ENCODE results near the gene GPR183.

Gene GPR183, protein sequence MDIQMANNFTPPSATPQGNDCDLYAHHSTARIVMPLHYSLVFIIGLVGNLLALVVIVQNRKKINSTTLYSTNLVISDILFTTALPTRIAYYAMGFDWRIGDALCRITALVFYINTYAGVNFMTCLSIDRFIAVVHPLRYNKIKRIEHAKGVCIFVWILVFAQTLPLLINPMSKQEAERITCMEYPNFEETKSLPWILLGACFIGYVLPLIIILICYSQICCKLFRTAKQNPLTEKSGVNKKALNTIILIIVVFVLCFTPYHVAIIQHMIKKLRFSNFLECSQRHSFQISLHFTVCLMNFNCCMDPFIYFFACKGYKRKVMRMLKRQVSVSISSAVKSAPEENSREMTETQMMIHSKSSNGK

DNA sequence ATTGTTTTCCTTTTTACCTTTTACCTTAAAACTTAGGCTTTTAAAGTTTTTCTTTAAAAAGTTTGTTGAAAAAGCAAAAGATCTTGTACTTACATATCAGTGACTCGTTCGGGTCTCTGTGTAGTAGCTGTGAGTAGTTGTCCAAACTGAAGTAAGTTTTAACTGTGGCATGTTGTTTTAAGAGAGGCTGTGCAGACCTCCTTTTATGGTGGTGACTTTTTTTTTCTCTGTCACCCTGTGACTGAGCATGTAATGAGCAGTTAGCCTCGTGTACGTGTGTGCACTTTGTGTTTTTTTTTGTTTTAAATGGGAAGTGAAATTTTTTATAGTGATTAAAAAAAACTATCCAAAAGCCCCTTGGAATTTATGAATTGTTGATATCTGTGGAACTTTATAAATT, at the start of gene GPR183:
TSS of gene GPR183 (minus strand) at position 153 of the 400 bp plus-strand sequence. CDS start 11,254 bp downstream, outside the sequence.
- no peak for DNase-seq

DNA sequence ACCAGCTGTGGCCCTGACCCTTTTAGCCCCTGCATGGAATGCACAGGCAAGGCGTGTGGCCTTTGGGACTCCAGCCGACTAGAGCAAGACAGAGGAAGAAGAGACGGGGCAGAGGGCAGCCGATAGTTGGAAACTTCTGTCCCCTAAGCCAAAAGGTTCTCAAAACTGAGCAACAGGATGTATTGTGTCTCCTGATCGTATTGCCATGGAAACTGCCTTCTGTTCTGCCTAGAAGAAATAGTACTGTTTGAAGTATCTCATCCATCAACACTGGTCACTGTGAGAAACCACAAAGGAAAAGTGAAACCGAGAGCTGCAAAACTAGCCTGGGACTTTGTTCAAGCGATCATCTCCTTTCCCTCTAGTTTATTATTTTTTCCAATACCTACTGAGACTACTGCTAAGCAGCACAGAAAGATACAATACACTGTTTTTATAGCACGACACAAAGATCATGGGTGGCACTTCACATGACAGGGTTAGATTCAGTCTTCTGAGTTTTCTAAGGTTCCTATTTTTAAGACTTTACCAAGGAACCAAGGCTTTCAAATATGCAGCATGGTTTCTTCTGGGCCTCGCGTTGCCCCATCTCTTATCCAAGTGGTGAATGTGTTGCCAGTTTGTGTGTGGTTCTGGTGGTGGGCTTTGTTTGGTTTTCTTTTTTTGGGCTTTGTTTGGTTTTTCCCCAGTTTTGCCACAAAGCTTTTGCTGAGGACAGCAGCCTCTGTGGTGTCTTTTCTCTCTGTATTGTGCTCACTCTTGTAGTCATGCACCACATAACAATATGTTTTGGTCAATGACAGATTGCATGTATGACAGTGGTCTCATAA, 49.3 kb upstream of the GPR183 start:
- no peak for DNase-seq

DNA sequence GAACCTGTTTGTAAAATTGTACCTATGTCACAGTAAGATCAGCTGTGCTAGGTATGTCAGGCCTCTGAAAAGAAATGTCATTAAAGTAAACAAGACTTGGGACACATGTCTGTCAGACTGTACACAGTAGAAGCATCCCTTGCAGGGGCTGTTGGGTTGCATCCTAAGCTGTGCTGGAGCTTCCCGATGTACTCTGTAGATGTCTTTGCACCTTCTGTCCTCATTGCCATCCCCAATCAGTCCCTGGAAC, 48.7 kb upstream of the GPR183 start:
- no peak for DNase-seq

DNA sequence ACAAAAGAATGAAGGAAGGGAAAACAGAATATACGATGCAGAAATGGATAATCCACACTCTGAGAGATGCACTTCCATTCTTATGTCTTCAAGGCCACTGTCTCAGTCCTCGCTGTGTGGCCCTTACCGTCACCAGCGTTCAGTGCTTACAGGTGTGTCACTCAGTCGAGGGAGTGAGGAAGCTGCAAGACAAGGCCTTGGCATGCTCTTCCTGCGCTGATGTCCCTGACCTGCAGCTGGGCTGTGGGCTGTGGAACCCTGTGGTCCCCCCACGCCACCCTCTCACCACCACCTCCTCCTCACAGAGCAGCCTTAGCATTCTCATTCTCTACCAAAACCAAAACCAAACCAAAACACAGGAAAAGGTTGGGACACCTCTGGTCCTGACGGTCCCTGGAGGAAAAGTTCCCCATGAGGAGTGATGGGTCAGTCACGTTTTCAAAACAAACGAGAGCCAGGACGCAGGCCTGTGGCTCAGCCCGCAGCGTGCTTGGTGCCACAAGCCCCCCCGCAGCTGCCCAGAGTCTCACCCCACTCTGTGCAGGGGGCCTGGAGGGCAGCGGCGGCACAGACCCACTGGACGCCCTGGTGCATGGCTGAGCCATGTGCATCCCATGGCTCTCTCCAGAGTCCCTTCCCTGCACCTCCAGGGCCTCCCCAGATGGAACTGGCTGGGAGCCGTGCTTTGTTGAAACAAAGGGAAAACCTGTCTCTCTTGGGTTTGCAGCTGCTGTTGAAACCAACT, 48.2 kb upstream of the GPR183 start:
- DNase-seq: no peak

DNA sequence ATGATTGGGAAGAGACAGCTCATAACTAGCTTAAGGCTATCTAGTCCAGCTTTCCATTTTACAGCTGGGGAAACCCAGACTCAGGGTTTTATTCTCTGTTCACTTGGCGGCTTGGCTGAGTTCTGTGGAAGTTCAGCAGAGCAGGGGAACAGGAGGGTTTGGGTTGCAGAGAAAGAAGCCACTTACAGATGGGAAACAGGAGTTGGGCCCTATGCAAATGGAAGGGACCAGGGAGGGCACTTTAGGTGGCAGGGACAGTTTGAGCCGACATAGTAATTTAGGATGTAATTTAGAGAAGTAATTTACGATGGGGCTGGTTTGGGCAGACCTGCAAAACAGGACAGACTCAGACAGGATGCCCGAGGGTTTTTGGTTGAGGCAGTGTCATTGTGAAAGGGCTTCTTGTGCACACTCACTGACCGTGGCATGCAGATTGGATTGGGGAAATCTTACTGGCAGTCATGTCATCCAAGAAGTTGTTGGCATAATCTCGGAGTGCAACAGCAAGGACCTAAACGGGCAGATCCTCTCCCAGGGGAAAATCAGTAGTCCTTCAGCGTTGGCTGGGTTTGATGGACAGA, 47.3 kb upstream of the GPR183 start:
- DNase-seq: peak; percentile 47

DNA sequence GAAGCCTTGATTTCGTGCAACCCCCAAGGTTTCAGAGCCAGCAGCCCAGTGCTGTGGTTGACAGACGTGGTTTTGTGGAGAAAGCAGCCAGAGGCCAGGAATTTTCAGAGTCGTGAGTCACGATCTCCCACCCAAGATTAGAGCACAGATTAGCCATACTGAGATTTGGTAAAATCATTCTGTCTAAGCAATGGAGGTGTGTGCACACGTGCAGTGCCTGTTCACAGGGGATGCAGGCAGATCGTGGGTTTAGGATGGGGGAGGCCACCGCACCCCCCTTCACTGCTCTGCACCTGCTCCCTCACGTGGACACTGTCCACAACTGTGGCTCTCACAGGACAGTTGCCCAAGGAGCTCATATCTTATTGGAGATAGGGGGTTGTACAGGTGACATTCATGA, 46.6 kb upstream of the GPR183 start:
- peak; percentile 59 for DNase-seq

DNA sequence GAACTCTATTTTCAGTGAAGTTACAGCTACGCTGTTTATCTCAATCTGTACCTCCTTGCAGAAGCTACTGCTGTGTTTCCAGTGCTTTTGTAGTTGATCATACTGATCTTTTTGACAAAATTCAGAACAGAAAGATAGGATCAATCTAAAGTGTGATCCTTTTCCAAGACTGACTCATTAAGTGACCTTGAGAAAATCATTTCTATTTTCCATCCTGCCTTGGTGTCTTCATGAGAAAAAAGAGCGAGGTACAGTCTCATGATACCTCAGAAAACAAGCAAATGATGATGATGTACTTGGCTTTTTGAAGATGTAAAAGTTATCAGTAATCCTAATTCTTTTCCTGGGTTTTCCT, 46.0 kb upstream of the GPR183 start:
- no peak for DNase-seq

DNA sequence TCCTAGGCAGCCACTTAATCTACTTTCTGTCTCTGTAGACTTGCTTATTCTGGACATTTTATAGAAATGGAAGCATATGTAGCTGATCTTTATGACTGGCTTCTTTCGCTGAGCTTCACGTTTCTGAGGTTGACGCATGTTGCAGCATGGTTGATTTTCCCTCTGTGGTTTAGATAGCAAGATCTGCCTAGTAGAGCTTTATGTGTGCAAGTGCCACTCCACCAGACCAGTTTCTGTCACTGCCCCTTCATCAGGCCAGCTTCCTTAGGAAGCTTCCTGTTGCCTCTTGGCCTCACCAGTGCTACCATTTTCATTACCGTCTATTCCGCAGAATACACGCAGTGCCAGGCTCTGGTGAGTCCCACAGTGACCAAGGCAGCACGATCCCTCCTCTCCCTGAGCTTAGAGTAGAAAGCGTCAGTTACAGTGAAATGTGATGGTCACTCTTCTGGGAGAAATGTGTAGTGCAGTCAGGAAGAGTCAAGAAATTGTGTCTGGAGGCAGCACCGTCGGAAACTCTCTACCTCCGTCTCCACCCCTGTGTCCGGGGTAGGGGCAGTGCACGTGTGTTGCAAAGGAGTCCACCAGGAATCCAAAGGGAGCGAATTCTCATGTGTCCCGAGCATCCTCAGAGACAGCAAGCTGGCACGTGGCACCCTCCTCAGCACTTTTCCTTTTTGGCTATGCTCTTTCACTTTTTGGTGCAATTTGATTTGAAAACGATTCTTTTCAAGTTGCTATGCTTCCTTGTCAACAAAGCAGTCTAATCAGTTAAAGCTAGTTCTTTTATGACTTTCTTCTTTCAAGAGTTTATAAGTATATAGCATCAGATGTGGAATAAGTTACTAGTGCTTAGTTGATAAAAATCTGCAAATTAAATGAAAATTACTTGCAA, 45.4 kb upstream of the GPR183 start:
- peak; percentile 59 for DNase-seq

DNA sequence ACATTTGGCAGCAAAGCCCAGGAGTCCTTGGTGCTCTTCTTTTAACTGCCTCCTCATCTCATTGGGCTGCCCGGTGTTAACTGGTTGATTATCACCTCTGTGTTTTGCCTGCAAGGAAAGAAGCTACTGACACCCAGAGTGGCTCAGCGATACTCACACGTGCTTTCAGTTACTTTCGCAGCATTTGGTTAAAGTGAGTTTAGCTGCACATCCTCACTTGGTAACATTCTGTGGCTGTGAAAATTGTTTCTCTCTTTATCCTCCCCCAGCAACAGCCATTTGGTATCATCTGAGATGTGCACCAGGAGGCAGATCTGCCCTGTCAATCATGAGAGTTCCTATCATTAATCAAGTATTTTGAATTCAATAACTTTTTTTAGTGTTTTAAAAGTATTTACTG, 44.6 kb upstream of the GPR183 start:
- DNase-seq: peak; percentile 51

DNA sequence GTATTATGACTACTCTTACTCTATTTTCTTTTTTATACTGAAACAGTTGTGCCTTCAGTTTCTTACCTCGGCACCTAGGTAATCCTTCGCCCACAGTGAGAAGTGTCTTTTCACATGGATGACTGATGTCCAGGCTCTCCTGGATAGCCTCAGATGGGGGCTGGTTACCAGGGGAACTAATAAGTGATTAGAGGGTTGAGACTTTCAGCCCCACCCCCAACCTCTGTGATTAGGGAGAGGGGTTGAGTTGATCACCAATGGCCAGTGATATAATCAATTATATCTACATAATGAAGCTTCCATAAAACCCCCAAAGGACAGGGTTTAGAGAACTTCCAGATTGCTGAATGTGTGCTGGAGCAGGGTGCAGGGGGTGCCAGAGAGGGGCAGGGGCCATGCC, 43.0 kb upstream of the GPR183 start:
- DNase-seq: no peak

DNA sequence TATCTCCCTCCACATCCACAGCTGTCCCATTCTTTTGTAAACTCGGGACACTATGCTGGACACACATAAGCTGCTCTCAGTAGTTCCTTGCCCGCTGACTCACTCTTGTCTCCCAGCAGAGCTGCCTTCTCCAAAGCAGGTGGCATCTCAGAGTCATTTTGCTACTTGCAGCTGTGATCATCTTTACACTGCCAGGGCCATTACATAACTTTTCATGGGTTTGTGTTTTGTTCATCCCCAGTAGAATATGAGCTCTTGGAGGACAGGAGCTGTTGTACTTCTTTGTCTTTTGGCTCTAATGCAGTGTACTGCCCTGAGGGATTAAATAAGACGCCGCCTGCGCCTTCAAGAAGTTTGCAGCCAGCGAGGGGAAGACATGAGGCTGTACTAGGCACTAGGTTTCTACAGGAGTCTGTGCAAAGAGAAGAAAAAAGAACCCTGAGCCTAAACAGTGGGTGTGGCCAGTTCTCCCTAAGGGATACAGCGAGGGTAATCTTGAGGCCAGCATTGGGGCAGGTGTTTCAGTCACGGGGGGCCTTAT, 40.8 kb upstream of the GPR183 start:
- DNase-seq: no peak

DNA sequence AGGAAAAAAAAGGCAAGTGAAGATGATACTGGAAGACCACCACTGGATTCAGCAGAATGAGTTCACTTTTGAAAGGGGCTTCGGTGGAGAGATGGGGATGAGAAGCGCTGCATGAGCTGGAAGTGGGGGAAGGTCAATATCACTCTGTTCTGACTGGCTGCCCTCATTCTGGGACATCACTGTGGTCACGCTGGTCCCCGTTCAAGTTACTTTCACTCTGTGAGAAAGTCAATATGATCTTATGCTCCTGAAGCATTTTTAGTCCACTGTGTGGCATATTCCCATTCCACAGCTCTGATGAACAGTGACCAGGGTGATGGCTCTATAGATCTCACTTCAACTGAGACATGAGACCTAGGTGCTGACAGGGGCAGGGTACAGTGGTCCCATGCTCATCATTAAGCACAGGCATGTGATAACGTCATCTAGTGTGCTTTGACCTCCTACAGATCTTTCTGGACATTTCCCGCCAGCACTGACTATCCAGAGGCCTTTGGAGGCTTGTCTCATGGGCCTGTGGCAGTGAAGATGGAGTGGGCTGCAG, 40.2 kb upstream of the GPR183 start:
- DNase-seq: no peak

DNA sequence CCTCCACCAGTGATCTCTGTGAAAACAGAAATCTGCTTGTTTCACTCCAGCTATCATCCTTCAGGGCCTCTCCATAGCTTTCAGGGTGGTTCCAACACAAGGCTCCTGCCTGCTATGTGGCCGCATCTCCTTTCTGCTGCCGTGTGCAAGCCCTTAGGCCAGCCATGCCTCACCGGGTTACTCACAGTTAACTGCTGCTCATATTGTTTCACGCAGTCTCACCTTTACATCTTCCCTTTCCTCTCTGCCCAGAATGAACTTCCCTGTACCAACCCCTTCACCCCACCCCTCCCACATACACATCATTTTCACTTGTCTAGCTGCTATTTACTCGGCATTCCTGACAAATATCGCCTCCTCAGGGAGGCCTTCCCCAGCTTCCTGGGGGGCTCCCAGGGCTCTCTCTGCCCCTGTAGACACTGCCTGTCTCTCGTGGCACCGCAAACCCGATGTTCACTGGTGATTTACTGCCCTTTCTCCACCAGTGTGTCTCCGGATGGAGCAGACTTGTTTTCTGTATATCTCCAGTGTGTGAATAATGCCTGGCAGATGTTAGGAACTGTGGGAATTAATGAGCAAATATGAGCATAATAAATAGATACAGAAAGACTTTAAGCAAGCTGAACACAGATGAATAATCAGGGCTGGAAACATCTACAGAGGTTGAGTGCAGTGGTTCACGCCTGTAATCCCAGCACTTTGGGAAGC, 39.3 kb upstream of the GPR183 start:
- DNase-seq: no peak

DNA sequence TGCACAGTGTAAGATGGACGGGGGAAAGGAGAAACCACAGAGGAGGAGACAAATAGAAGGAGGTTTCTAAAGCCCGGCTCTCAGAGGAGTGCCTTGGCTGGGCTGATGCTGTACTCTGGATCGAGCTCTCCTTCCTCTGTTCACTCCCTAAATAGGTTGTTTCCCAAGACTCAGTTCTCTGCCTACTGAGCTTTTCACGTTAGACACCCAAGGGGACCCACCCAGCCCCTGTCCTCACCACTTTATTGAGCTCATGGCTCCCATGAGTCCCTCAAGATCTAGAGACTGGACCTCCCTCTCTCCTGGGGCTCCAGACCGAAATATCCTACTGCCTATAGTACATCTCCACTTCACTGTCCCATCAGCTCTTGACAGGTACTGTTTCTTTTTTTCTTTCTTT, 38.1 kb upstream of the GPR183 start:
- no peak for DNase-seq

DNA sequence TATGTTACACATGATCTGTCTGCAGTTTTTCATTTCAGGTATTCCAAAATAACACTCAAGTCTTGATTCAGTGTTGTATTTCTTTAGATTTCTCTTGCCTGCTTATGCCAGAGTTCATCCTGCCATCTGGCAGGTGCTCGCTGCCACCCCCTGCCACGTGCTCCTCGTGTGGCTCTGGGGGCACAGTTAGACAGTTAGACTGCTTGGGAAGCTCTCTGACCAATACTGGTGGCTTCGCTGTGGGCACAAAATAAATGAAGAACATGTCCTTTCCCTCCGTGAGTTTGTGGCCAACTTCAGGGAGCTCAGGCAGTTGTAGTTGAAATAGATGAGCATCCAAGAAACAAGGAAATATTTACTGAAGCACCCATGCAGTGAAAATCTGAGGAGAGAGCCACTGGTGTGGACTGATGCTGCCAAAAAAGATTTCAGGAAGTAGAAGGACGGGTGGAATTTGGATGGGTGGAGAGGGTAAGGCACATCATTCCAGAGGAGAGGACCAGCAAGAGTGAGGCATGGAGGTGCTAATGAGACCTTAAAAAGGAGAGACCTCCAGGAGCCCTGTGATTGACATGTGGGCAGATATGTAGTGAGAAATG, 37.5 kb upstream of the GPR183 start:
- no peak for DNase-seq

DNA sequence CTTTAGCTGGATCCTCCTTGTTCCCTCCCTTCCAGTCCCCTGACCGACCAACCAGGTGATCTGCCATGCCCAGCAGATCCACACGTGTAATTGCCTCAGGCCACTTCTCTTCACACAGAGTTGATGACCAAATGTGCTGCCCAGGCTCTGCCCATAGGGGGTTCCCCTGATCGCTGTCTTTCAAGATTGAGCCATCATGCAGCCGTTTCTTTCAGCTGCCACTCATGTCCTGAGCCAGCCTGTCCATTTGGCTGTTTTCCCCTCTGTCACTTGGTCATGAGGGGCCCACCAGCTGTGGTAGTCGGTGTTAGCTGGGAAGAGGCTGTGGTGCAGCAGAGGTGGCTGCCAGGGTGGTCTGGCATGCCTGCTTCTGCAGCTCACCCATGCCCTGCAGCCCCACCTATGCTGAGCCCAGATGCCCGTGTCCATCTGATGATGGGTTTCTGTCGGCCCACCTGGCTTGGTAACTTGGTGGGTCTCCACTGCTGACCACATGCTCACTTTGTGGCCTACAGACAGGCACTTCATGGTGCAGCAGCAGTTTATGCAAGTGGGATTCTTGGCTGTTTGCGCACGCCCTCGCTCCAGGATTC, 35.6 kb upstream of the GPR183 start:
- no peak for DNase-seq

DNA sequence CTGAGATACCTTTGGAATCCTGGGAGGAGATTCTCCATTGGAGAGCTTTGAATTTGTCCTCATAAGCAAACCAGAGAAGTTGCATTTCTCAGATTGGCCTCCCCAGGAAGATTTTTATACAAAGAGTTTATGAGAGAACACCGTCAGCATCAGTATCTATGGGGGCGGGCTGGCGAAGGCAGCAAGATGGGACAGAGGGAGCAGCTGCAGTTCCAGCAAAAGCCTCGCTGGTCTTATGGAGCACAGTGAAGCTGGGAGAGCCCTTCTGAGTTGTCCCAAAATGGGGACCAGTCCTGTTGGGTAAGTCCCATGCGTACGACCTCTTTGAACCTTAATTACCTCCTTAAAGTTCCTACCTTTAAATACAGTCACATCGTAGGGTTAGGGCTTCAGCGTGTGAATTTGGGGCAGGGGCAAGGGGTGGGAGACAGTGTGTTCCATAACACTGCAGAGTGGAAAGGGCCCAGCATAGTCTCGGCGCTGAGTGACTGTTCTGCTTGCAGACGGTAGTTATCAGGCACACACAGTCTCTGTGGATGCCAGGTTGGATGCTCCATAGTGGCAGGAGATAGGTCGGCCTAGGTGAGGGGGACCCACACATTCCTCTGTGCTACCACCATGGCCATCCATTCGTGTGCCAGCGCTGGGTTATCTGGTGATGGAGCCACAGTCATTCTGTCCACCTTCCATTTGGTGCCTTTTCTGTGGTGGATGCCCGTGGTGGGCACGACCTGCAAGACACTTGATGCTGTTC, 34.9 kb upstream of the GPR183 start:
- no peak for DNase-seq

DNA sequence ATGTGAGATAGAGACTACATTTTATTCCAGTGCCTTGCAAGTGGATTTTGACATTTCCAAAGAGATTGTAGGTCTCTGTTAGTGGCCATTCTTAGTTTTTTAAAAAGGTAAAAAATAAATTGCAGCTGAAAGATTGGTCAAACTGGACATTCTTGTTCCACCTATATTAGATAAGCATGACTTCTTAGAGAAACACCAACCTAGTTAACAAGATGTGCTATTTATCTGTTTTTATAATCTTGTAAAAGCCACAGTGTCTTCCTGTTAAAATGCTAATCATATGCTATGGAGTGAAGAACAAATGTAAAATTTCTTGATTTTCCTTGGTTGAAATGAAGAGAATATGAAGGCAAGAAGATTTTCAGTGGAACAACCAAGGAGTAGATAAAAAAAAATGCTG, 33.4 kb upstream of the GPR183 start:
- DNase-seq: no peak

DNA sequence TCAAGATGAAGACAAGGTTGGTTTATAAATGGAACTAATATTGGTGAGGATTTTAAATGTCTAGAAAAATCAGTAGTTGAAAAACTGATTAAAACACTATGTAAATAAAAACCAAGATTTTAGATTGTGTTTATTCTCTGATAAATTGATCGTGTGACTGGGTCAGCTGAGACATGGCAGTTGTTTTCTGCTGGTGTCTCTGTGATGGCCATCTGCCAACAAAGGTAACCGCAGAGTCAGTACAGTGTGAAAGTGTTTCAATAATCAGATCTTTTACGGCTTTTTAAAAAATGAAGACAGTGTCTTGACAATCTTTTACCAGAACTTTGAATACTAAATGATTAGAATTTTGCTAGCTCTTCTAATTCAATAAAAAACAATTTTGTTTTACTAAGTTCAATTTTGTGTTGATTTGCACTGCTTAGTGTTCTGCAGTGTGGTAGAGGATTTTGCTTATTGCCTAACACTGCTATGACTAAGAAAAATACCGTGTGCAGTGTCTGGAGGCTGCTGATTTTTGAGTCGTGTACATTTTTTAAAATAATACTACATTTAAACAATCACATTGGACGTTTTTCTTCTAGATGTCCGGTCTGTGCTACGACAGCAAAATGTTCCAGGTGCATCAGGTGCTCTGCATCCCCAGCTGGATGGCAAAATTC, 32.7 kb upstream of the GPR183 start:
- DNase-seq: peak; percentile 60

Measured in stimulated activated CD4-positive, alpha-beta T cell treated with anti-CD3 and anti-CD28 coated beads, Interleukin-15, amount 100 ng/mL, for 24 hours (primary cell).